GM19025 (cell line): ENCODE measurements around the gene GUSB.
"Not testable (repeated sequence)": the region's sequence is repeated elsewhere in the genome, so short reads cannot be mapped to it uniquely, and the experiment has no call there.

Source experiments
- ATAC-seq: cut with Tn5 transposase; IDR thresholded peaks from one replicate; pipeline ENCODE4 v1.9.1; 2021; ENCODE audit warnings: mild to moderate bottlenecking, low read depth, moderate library complexity; ENCODE audit not compliant: unreplicated experiment

The GUSB gene

DNA sequence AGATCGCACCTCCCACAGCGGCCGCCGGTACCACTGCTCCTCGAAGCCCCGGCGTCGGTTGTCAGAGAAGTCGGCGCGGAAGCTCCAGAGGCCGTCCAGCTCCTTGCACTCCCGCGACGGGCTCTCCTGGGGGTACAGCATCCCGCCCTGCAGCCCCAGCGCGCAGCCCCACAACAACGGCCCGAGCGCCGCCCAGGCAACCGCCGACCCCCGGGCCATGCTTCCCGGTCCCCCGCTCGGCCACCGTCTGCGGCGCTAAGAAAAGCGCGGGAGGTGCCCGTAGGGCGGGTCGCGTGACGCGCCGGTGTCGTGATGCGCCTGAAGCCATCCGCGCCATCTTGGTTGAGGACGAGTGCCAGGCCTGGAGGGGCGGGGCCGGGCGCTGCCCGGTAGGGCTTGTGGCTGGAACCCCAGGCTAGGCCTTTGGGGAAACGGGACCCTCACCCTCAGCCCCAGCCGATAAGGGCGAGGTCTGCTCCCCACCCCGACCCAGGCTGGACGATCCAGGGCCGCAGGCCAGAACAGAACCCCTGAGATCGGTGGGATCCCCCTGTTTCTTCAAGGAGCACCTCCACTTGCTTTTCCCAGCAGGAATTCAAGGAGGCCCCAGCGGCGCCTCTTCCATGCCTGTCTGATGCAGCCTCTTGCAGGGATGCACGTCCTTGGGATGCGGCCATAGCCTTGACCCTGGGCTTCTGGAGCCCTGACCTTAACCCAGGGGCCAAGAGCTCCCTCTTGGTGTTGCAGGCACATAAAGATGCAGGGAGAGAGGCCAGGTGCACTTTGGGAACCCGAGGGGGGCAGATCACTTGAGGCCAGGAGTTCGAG lies at the start of gene GUSB:
Gene GUSB (minus strand): TSS at position 249 of the 828 bp plus-strand sequence. CDS start 30 bp downstream, at position 219.
- ATAC-seq, result peak; percentile 80

DNA sequence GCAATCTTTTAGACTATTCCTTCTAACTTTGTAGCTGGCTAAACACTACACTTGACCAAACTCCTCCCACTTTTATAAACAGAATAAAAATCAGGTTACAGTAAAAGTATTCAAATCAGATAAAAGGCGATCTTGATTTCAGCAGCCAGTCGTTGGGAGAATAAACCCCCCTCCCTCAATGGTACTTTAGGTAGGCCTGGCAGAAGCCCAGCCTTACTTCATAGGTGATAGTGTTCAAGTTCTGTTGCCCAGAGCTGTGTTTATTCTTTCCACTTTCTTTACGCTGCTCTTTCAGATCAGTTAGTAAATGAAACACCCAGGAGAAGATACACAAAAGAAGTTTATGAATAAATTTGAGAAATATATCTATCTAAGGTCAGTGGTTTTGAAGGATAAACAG lies 46.3 kb upstream of the GUSB start:
- ATAC-seq, result not testable (repeated sequence)

DNA sequence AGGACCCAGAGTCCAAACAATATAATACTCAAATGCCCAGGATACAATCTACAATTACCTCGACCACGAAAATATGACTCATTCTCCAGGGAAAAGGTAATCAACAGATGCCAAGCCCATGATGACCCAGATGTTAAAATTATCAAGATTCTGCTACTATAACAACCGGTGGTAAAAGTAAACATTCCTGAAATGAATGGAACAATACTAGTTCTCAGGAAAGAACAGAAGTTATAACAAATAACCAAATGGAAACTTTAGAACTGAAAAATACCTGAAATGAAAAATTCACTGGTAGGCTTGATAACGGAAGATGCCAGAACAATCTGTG lies 34.1 kb upstream of the GUSB start:
- ATAC-seq, result no peak

DNA sequence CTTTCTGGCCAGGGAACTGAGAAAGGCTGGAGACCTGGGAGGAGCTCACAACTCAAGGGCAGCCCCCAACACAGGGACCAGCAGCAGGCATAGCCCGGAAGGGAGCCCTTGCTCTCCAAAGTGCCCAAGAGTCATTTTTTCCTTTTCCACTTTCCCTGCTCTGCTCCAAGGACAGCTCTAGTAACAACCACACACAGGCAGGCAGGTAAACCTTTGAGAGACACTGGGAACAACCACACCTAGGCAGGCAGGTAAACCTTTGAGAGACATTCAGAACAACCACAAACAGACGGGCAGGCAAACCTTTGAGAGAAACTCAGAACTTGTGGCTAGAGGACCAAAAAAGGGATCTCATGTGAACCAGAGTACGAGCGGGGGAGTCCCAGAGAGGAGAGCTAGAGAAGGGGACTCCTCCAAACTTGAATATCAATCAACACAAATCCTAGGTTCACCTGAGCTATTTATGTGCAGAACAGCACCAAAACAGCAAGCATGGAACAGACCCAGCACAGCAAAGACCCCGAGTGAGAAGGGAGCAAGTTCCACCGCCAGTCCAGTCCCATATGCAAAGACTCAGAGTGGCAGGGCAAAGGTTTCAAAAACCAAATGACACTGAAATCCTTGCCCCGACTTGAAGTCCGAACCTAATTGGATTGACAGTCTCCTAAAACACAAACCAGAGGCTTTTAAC lies 33.6 kb upstream of the GUSB start:
- ATAC-seq, result no peak

DNA sequence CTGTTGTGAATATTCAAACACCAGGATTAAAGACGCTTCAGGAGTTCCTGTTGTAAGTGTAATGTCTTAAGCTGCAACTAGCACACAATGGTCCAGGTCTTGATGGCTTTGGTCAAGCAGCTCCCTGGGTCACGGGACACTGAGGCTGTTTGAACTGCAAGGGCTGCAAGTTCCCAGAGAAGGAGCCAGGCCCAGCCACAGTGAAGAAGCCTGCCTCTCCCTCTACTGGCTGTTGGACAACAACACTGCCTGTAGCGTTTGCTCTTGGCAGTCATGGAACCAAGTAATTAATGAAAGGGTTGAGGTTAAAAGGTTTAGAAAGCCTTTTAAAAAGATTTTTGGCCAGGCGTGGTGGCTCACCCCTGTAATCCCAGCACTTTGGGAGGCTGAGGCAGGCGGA lies 31.9 kb upstream of the GUSB start:
- no peak for ATAC-seq

DNA sequence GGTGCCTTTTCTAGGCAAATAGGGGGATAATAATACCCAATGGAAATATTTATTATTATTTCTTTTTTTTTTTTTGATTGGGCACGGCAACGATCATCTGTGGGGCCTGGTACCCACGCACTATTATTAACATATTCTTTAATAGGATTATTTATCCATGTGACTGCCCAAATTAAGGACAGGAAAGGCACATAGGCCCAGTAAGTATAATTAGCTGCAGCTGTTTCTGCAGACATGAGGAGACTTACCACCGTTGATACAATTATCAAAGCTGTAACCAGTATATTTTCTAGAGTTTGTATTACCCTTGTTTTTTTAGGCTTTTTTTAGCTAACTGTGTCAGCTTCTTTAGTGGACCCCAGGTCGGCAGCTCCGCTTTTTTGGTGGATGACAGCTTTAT lies 25.2 kb upstream of the GUSB start:
- no peak for ATAC-seq

DNA sequence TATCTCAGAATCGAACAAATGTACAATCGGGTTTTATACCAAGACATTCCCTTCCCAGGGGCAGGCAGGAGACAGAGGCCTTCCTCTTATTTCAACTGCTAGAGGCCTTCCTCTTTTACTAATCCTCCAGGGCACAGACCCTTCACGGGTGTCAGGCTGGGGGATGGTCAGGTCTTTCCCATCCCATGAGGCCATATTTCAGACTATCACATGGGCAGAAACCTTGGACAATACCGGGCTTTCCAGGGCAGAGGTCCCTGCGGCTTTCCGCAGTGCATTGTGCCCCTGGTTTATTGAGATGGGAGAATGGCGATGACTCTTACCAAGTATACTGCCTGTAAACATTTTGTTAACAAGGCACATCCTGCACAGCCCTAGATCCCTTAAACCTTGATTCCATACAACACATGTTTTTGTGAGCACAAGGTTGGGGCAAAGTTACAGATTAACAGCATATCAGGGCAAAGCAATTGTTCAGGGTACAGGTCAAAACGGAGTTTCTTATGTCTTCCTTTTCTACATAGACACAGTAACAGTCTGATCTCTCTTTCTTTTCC lies 23.2 kb upstream of the GUSB start:
- not testable (repeated sequence) for ATAC-seq

DNA sequence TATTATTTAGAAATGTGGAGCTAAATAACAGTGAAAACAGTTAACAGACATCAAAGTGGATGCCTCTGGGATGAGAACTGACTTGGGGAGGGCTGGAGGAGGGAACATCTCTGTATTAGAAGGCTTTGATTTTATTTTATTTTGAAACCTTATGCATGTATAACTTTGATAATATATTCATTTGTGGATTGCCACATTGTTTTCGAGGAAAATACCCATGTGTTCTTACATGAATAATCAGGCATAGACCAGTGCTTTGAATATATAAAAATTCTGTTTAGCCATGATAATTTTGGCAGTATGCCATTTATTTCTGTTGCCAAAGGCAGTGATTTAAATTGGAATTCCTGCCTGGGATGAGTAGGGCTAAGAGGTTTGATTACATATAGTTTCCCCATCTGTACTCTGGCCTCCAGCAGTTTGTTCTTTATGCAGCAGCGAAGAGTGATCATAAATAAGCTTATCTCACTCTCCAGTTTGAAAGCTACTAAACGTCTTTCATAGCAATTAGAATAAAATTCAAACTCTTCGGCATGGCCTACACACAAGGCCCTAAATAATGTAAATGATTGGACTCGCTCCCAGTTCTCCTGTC lies 18.9 kb upstream of the GUSB start:
- ATAC-seq, result not testable (repeated sequence)

DNA sequence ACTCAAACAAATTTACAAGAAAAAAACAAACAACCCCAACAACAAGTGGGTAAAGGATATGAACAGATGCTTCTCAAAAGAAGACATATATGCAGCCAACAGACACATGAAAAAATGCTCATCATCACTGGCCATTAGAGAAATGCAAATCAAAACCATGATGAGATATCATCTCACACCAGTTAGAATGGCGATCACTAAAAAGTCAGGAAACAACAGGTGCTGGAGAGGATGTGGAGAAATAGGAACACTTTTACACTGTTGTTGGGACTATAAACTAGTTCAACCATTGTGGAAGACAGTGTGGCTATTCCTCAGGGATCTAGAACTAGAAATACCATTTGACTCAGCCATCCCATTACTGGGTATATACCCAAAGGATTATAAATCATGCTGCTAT lies 13.0 kb upstream of the GUSB start:
- ATAC-seq, result not testable (repeated sequence)

DNA sequence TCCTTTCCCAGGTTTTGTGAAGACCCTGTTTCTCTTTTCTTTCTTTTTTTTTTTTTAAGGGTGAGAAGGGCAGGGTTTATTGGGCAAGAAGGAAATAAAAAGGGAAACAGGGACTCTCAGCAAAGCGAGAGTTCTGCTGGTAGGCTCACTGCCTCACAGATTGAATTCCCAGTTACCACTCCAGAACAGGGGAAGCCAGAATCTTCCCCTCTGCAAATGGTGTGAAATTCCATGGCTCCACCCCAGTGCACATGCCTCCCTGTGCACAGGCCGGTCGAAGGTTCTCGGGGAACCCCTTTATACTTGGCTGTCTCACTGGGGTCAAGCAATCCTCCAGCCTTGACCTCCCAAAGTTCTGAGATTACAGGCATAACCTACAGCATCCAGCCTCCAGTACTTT lies 10.5 kb upstream of the GUSB start:
- no peak for ATAC-seq

DNA sequence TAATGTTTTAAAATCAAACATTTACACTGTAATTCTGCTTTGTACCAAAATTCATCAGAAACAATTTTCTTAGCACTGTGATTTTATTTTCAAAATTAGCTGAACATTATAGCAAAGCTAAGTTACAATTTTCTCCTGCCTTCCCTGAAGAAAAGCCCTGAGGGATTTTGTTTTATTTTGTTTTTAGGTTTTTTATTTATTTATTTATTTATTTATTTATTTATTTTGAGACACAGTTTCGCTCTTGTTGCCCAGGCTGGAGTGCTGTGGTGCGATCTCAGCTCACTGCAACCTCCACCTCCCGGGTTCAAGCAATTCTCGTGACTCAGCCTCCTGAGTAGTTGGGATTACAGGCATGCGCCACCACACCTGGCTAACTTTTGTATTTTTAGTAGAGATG lies 9.8 kb upstream of the GUSB start:
- not testable (repeated sequence) for ATAC-seq

DNA sequence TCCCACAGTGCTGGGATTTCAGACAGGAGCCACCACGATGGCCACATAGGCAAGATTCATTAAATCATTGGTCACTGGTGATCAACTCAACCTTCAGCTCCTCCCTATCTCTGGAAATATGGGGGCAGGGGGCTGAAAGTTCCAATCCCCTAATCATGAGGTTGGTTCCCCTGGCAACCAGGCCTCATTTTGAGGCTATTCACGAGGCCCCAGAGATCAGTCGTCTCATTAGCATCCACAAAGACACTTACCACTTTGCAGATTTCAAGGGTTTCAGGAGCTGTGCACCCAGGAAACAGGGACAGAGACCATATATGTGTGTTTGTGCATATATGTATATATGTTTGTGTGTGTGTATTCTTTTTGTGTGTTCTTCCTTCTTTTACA lies 7.7 kb upstream of the GUSB start:
- no peak for ATAC-seq

DNA sequence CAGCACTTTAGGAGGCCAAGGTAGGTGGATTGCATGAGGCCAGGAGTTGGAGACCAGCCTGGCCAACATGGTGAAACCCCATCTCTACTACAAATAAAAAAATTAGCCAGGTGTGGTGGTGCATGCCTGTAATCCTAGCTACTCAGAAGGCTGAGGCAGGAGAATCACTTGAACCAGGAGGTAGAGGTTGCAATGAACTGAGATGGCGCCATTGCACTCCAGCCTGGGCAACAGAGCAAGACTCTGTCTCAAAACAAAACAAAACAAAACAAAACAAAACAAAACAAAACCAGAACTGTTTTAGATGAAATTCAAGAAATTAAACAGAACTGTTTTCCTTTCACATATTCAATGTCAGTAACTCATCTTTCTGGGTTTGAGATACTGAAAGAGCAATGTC lies 6.5 kb upstream of the GUSB start:
- ATAC-seq, result not testable (repeated sequence)

DNA sequence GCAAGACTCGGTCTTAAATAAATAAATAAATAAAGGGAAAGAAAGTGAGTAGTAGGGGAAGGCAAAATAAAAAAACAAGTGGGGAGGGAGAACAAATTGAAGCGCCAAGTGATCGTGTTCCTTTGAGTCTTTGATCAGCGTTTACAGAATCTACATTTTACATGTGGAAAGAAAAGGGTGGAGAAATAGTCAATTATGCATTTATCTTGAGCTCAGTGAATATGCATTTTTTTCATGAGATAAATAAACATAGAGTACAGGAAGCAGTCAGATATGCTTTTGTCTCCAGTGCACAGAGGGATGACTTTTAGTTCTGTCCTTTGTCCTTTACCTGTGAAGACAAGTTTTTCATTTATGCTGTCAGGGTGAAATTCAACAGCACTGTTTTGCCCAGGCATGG lies 6.1 kb upstream of the GUSB start:
- no peak for ATAC-seq

DNA sequence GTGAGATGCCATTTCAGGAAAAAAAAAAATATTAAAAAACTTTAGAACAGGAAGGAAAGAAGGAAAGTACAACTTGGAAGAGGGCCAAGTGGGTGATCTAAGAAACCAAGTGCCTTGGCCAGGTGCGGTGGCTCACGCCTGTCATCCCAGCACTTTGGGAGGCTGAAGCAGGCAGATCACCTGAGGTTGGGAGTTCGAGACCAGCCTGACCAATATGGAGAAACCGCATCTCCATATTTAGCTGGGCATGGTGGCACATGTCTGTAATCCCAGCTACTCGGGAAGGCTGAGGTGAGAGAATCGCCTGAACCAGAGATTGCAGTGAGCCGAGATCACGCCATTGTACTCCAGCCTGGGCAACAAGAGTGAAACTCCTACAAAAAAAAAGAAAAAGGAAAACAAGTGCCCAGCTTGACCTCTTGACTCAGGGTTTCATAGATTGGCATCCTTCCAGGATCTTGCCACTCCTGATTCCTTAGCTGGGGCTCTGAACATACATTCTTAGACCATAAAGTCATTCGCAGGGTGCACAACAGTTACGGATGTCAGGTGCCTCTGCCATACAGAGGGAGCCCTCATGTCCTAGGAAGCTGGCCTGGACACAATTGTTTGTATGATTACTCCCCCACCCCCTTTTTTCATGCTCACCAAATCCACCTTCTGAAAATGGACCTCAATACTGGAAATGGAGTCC lies 2.1 kb upstream of the GUSB start:
- no peak for ATAC-seq

DNA sequence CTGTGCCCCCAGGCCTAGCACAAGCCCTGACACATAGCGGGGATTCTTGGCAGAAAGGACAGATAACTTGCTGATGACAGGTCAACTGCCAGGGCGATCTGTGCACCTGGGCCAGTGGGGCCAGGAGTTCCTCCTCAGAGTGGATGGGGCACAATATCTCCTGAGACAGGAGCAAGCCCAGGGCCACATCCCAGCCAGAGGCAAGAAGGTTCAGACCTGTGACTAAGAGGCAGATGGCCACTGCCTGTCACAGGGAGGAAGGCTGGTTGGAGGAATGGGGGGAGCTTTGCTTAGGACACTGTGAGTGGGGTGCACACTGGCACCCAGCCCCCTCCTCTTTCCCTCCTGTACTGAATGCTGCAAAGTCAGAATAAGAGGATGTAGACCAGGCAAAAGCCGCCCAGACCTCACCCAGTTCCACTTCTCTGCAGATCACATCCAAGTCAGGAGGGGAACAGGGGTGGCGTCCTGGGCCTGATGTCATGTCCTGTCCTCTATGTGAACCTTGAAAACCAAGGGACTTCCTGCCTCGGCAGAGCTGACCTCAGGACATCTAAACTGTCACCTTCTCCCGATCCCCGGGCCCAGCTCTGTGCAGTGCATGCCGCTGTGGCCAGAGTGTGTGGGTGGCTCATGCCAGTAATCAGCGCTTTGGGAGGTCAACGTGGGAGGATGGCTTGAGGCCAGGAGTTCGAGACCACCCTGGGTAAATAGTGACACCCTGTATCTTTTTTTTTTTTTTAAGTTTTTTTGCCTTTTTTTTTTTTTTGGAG lies 1.3 kb downstream of the GUSB start:
- ATAC-seq, result peak; percentile 60

DNA sequence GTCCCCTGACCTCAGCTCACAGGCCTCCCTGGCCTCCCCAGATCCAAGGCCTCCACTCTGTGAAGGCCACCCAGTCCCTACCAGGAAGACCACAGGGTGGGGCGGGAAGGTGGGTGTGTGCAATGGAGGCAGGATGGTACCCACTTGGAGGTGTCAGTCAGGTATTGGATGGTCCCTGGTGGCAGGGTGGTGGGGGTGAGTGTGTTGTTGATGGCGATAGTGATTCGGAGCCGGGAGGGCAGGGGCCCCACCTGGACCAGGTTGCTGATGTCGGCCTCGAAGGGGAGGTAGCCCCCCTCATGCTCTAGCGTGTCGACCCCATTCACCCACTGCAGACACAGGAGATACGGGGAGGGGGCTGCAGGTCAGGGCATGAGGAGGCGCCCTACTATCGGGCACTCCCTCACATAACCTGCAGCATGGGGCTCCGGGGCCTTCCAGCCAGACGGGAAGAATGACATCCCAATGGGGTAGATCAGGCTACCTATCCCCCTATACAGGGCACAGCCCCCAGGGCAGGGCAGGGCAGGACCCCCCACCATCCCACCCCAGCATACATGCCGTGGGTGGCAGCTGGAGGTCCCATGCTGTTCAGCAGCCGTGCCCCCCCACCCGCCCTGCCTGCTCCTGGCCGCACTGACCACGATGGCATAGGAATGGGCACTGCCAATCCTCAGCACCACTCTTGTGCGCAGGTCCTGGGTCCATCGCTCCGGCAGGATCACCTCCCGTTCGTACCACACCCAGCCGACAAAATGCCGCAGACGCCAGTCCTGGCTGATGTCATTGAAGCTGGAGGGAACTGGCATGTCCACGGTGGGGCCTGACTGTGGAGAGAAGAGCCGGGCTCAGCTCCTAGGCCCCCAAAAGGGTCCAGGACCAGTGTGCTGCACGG lies 2.2 kb downstream of the GUSB start:
- ATAC-seq, result no peak

DNA sequence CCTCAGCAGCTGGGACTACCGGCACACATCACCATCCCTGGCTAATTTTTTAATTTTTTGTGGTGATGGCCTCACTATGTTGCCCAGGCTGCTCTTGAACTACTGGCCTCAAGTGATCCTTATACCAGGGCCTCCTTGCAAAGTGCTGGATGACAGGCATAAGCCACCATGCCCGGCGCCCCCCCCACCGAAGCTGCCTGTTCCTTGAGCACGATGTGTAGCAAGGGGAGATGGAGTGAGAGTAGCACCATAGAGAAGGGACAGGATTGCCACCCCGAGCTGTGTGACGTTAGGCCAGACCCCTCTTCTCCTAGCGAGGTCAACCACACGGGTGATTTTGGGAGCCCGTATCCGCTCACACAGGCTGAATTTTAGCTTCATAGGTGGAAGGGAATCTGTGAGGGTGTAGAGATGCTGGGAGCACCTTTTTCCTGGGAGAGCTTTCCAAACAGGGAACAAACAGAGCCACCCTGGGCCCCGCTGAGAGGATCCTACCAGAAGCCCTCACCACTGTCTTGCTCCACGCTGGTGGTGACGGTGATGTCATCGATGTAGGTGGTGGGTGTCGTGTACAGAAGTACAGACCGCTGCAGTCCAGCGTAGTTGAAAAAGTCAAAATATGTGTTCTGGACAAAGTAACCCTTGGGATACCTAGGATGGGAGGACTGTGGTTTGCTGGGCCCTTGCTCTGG lies 3.0 kb downstream of the GUSB start:
- no peak for ATAC-seq
